Panc1 (cell line): ENCODE measurements around the gene KRTAP1-1. TPM values are rescaled to one million over a fixed set of nuclear protein-coding genes. Genes with fewer than 3 reads are reported as not detected.

Experiments
- ATAC-seq: fragments of 200-7000 bp; cut with Tn5 transposase; 2 replicates; pipeline ENCODE4 v1.9.1; 2020; ENCODE audit warnings: mild to moderate bottlenecking, moderate library complexity
- BruUV-seq: library from RNA; stranded (reverse); fragments of 400-500 nt; replicated peaks from 2 replicates; lab custom pipeline; 2021; lab: Mats Ljungman, UMichigan
- CTCF ChIA-PET: fragments of 300-600 bp; sonication (Branson Sonifier 250); formaldehyde crosslinking; loops from one replicate; lab custom pipeline; 2022; ENCODE audit warnings: antibody characterized with exemption; lab: Charles Lee
- POLR2A ChIA-PET: fragments of 300-600 bp; sonication (Branson Sonifier 250); formaldehyde crosslinking; loops from one replicate; lab custom pipeline; 2022; ENCODE audit warnings: antibody characterized with exemption; lab: Charles Lee
- DNase-seq: peaks from one replicate; pipeline ENCODE4 v3.0.0-alpha.2; 2010; ENCODE audit warnings: low read depth, low spot score
- H3K27ac ChIP-seq: 2 replicates; pipeline ENCODE4 v1.5.1; 2011; ENCODE audit warnings: mild to moderate bottlenecking, low read length, inconsistent platforms
- H3K27me3 ChIP-seq: fragments of 200-500 bp; sonication (Bioruptor generic); 2 replicates; pipeline ENCODE4 v1.6.0; 2014; ENCODE audit warnings: low read length, inconsistent platforms; ENCODE audit not compliant: control insufficient read depth, insufficient read depth
- H3K36me3 ChIP-seq: fragments of 200-500 bp; sonication (Bioruptor generic); 2 replicates; pipeline ENCODE4 v1.5.1; 2014; ENCODE audit warnings: inconsistent platforms, mild to moderate bottlenecking, low read length, moderate library complexity; ENCODE audit not compliant: control insufficient read depth, insufficient read depth
- H3K4me1 ChIP-seq: 2 replicates; pipeline ENCODE4 v1.5.1; 2011; ENCODE audit warnings: inconsistent platforms, mild to moderate bottlenecking, low read length, moderate library complexity; ENCODE audit not compliant: control insufficient read depth, insufficient read depth
- H3K4me3 ChIP-seq, 2 experiments: 2 replicates each; pipeline ENCODE4 v1.5.1; 2011 to 2012; ENCODE audit warnings: low read depth in 2 of 2, low read length in 2 of 2, mild to moderate bottlenecking in 2 of 2, inconsistent platforms in 1 of 2, moderate library complexity in 1 of 2
- H3K9me3 ChIP-seq: fragments of 200-500 bp; sonication (Bioruptor generic); 2 replicates; pipeline ENCODE4 v1.5.1; 2014; ENCODE audit warnings: low read depth, mild to moderate bottlenecking, inconsistent platforms, low read length, moderate library complexity; ENCODE audit not compliant: control insufficient read depth, insufficient read depth
- CTCF ChIP-seq: fragments of 450-650 bp; IDR thresholded peaks from 2 replicates; pipeline ENCODE4 v1.5.1; 2017; ENCODE audit warnings: mild to moderate bottlenecking
- POLR2AphosphoS5 ChIP-seq: IDR thresholded peaks from 2 replicates; pipeline ENCODE4 v1.6.1; 2012; ENCODE audit warnings: mild to moderate bottlenecking, low read depth, low read length, moderate library complexity
- REST ChIP-seq, 2 experiments: IDR thresholded peaks; 2 replicates each; pipeline ENCODE4 v1.6.1; 2011 to 2012; ENCODE audit warnings: low read depth in 2 of 2, control low read depth in 1 of 2, low read length in 1 of 2, mild to moderate bottlenecking in 1 of 2, moderate library complexity in 1 of 2; ENCODE audit not compliant: insufficient read depth in 1 of 2
- SIN3A ChIP-seq: IDR thresholded peaks from 2 replicates; pipeline ENCODE4 v1.6.1; 2012; ENCODE audit warnings: low read depth, mild to moderate bottlenecking, low read length, moderate library complexity, borderline replicate concordance; ENCODE audit not compliant: insufficient read depth
- TCF7L2 ChIP-seq: IDR thresholded peaks from 2 replicates; pipeline ENCODE4 v1.6.1; 2011; ENCODE audit warnings: mild to moderate bottlenecking, low read depth, low read length, inconsistent platforms
- in situ Hi-C: cut with HindIII; loops from 2 replicates; pipeline ENCODE4 v1.10.0; 2016; ENCODE audit warnings: low sequenced_read_pairs, low pct_unique_long_range_greater_than_20kb
- intact Hi-C: fragments of 100-400 bp; cut with micrococcal nuclease; formaldehyde crosslinking; loops from one replicate; pipeline ENCODE4 v1.10.0; 2022; ENCODE audit not compliant: unreplicated experiment
- total RNA-seq: library from RNA; stranded (reverse); gene quantifications from one replicate; pipeline ENCODE4 v1.2.1, GENCODE V29; 2021; ENCODE audit not compliant: unreplicated experiment

Gene KRTAP1-1
- total RNA-seq, 1 experiment from 2014 or later: not detected

DNA sequence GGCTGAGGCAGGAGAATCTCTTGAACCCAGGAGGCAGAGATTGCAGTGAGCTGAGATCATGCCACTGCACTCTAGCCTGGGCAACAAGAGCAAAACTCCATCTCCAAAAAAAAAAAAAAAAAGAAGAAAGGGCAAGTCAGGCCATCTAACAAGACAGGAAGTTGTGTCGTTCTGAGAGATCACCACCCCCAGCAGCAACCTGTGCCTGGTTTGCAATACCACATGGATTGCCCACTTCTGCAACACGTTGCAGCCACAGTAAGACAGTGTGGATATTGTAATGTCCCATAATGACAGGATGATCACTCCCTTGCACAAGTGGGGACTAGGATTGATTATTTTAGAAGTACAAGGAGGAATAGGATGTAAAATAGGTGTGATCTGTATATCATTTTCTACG, 27.8 kb upstream of the KRTAP1-1 start:
- TF ChIP-seq SIN3A: no peak
- TF ChIP-seq POLR2AphosphoS5: no peak
- TF ChIP-seq REST (IDR thresholded peaks at IDR 0.05; ENCODE audit: insufficient read depth in 1 of 2, low read depth in 2 of 2, low read length in 1 of 2): no peak
- no peak for TF ChIP-seq TCF7L2
- TF ChIP-seq CTCF: no peak
- H3K27ac ChIP-seq: no peak overlapping the region
- no peak overlapping the region for H3K4me3 ChIP-seq
- intact Hi-C loops: no loop called here
- POLR2A ChIA-PET: no interaction called here
- in situ Hi-C loops: no loop called here
- no peaks in the 10 kb centered on the region for H3K36me3 ChIP-seq
- no peak for ATAC-seq
- DNase-seq: no peak
- no peaks in the 10 kb centered on the region for H3K9me3 ChIP-seq
- CTCF ChIA-PET: no interaction called here
- no peaks in the 10 kb centered on the region for H3K4me1 ChIP-seq
- H3K27me3 ChIP-seq: no peaks in the 10 kb centered on the region
- no TSS peak for BruUV-seq

GRCh38 chr17:41067281-41067680, 26.0 kb upstream of the KRTAP1-1 start:
- Histone ChIP-seq H3K4me3 (no peak overlapping the region), H3K4me1 (no peaks in the 10 kb centered on the region), H3K9me3 (no peaks in the 10 kb centered on the region), H3K36me3 (no peaks in the 10 kb centered on the region), H3K27me3 (no peaks in the 10 kb centered on the region), H3K27ac (no peak overlapping the region)
- in situ Hi-C loops: no loop called here
- no peak for DNase-seq
- ChIA-PET CTCF (no interaction called here), POLR2A (no interaction called here)
- no TSS peak for BruUV-seq
- TF ChIP-seq CTCF (no peak), SIN3A (no peak), TCF7L2 (no peak), POLR2AphosphoS5 (no peak), REST (IDR thresholded peaks at IDR 0.05; ENCODE audit: insufficient read depth in 1 of 2, low read depth in 2 of 2, low read length in 1 of 2) (no peak)
- intact Hi-C loops: no loop called here
- no peak for ATAC-seq
